Gastrocnemius medialis (tissue), 4 donors: ENCODE data around the gene RNLS.

Experiments
- CTCF ChIP-seq, 5 experiments: fragments of 450-650 bp in 3 of 5; fragments of 200-600 bp in 2 of 5; sonication (generic) in 2 of 5; IDR thresholded peaks in 4 of 5; conservative IDR thresholded peaks in 1 of 5; 1 replicate in 4 of 5; 2 replicates in 1 of 5; pipeline ENCODE4 v1.5.1; 2016 to 2019; ENCODE audit warnings: antibody characterized with exemption in 5 of 5, mild to moderate bottlenecking in 3 of 5, moderate library complexity in 3 of 5
- POLR2A ChIP-seq, 2 donors: fragments of 450-650 bp; IDR thresholded peaks; one replicate each; pipeline ENCODE4 v1.6.1; 2017; ENCODE audit warnings: antibody characterized with exemption in 2 of 2, mild to moderate bottlenecking in 2 of 2, moderate library complexity in 2 of 2

DNA sequence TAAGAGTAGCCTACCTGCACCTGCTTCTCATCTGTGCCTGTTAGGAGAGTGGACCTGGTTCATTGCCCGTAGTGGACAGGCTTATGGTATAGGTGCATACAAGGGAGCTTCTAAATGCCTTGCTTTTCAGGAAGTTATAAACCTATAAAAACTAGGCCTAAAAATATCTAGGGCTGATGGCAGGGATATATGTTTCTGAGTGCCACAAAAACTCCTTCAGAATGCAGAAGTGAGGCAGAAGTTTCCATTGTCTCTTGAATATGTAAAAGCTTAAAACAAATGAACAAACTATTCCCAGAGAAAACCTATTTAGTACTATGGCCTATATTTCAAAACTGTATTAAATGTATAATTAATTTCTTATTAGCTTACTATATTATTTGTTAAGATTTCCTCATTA lies 91.8 kb downstream of the RNLS start:
- TF ChIP-seq POLR2A (IDR thresholded peaks at IDR 0.05) (no peak), CTCF (IDR thresholded peaks at IDR 0.05 in 4 of 5, conservative IDR thresholded peaks at IDR 0.05 in 1 of 5) (no peak)
